D721Med (cell line): ENCODE measurements around the gene WSB1.

Experiments used
- DNase-seq: peaks from one replicate; pipeline ENCODE4 v3.0.0; 2011; ENCODE audit warnings: low spot score; ENCODE audit not compliant: insufficient read length
- FAIRE-seq: peaks from 2 replicates; lab custom pipeline; 2011; peaks lifted over from hg19 to GRCh38; lab: Jason Lieb, UNC
- TF ChIP-seq, protein P1 (sequence below): IDR thresholded peaks from 2 replicates; pipeline ENCODE4 v1.5.1; 2012; ENCODE audit warnings: mild to moderate bottlenecking, control low read depth; ENCODE audit not compliant: insufficient read depth; ENCODE audit errors: missing control alignments

Gene WSB1

DNA sequence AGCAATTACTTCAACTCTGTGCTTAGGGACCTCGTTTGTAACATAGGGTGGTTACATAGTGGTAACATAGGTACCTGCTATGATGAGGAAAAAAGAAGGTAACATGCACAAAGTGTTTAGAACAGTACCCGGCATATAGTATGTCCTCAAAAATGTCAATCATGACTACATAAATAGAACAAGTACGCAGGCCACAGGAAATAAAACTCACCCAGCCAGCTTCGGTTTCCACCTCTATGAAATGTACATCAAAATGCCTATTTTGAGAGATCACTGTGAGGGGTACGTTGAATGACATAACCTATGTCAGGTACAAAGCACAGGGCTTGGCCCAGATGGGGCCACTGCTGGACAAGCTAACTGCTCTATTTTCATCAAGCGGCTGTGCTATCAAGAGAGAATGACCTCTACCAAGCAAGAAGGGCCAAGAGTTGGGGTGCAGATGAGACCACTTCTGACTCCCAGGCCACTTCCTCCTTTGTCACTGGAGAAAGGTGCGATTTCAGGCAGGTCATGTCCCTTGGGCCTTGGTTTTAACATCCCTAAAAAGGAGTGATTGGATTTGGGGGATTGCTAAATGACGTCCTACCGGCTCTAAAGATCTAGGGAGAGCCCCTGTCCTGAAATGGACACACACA lies 45.4 kb downstream of the WSB1 start:
- TF ChIP-seq, protein P1, sequence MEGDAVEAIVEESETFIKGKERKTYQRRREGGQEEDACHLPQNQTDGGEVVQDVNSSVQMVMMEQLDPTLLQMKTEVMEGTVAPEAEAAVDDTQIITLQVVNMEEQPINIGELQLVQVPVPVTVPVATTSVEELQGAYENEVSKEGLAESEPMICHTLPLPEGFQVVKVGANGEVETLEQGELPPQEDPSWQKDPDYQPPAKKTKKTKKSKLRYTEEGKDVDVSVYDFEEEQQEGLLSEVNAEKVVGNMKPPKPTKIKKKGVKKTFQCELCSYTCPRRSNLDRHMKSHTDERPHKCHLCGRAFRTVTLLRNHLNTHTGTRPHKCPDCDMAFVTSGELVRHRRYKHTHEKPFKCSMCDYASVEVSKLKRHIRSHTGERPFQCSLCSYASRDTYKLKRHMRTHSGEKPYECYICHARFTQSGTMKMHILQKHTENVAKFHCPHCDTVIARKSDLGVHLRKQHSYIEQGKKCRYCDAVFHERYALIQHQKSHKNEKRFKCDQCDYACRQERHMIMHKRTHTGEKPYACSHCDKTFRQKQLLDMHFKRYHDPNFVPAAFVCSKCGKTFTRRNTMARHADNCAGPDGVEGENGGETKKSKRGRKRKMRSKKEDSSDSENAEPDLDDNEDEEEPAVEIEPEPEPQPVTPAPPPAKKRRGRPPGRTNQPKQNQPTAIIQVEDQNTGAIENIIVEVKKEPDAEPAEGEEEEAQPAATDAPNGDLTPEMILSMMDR = no peak
- DNase-seq (no peak), FAIRE-seq (no peak)

DNA sequence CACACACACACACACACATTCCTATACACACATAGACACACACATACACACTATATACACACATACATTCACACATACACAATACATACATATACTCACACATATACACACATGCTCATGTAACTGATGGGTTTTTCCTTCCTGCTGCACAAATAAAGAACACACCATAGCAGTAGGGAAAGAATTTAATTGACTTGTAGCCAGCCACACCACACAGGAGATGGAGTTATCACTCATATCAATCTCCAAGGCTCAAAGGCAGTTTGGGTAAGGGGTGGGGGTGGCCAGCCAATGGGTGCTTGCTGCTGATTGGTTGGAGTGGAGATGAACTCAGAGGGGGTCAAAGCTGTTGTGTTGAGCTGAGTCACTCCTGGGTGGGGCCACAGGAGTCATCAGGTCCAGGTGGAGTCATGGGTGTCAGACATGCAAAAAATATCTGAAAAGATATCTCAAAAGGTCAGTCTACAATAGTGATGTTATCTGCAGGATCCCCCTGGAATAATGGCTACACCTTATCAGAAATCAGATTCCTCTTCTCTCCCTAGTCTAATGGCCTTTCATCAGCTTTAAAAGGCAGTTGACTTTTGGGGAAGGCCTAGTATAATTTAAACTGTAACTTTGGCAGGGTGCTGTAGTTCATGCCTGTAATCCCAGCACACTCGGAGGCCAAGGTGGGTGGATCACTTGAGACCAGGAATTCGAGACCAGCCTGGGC lies 46.1 kb downstream of the WSB1 start:
- FAIRE-seq (no peak), DNase-seq (no peak)
- TF ChIP-seq, protein P1 = no peak

DNA sequence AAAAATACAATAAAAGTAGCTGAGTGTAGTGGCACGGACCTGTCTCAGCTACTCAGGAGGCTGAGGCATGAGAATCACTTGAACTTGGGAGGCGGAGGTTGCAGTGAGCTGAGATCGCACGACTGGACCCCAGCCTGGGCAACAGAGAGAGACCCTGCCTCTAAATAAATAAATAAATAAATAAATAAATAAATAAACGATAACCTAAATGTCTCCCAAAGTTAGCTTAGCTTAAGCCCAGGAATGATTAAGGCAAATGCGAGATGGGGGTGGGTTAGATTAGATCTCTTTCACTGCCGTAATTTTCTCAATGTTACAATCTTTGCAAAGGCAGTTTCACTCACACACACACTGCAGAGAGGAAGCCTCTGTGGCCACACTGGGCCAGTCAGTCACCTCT lies 46.7 kb downstream of the WSB1 start:
- TF ChIP-seq, protein P1 = no peak
- no peak for FAIRE-seq
- no peak for DNase-seq

DNA sequence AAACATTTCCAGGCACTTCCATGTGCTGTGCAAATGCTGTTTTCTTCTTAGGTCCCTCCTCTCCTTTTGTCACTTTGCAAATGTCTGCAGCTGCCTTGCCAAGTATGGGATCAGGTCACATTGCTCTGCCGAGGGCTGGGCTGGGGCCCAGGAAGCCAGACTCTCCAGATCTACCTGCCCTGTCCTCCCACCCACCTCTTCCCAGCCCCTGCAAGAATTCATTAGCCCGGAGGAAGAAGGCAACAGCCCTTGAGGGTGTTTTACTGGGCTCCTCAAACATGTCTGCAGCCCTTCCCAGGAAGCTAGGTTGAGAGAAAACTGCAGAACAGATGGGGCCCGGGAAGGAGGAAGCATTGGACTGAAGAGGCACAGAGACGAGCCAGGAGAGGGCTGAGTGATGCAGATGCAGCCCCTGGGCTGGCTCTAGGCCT lies 47.1 kb downstream of the WSB1 start:
- TF ChIP-seq, protein P1 = no peak
- FAIRE-seq (no peak), DNase-seq (no peak)

DNA sequence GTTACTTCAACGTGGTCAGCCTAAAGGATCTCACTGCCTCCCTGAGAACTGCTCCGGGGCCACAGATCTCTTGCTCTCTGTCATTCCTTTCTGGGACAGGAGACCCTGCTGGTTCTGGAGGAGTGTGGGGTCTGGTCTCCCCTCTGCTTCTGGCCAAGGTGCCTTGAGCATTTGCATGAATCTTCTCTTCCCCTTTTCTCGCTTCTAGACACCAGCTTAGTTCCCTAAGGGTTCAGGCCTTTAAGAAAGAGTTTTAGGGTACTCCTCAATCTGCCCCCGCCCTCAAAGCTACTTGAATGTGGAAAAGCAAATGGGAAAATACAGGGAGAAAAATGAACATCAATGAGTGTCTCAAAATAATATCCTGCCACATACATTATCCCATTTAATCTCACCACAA lies 48.1 kb downstream of the WSB1 start:
- TF ChIP-seq, protein P1 = no peak
- DNase-seq = no peak
- no peak for FAIRE-seq

DNA sequence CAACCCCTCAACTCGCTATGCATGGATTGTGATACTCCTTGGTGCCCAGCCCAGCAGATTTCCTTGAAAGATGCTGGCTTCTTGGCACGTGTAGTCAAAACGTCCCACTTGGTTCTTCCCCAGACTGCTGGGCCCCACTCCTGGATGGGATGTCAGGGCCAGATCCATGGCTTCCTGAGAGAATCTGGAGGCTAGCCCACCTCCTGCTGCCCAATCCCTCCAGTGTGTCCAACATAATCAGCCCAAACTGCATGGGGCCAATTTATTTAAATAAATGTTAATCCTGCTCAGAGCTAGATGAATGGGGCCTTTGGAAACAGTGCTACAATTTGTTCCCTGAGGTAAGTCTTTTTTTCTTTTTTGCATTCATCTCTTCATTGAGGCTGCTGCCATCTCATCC lies 49.4 kb downstream of the WSB1 start:
- DNase-seq (no peak), FAIRE-seq (no peak)
- TF ChIP-seq, protein P1 = no peak
